Eye (tissue), 1 donor: ENCODE data around the gene CDKL1.
"Not testable (repeated sequence)": the region's sequence is repeated elsewhere in the genome, so short reads cannot be mapped to it uniquely, and the experiment has no call there.

Experiments used
- DNase-seq: peaks from one replicate; pipeline ENCODE4 v3.0.0-alpha.2; 2015

CDKL1 gene

DNA sequence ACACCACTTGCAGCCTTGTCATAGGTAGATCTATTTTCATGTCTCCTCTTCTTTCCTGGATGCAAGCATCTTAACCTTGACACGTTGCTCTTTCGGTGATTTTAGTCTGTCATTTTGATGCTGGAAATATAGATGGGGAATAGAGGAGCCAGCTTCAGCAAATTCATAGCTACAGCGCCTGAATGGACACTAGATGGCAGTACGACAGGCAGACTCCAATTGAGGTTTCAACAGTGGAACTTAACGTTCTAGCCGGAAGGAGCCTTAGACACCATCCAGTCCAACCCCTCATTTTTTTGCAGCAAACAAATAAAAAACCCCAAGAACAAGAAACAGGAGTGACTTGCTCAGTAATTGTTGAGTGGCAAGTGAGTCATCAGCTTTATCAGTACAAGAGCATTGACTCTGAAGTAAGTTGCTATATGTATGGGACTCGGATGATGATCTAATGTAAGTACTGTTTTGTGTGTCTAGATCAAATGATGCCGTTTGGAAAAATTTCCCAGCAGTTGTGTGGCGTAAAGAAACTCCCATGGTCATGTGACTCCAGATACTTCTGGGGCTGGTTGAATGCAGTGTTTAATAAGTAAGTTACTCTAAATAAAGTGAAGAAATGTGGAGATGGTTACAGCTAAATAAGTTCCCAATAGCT, 75.5 kb downstream of the CDKL1 start:
- peak; percentile 91 for DNase-seq

DNA sequence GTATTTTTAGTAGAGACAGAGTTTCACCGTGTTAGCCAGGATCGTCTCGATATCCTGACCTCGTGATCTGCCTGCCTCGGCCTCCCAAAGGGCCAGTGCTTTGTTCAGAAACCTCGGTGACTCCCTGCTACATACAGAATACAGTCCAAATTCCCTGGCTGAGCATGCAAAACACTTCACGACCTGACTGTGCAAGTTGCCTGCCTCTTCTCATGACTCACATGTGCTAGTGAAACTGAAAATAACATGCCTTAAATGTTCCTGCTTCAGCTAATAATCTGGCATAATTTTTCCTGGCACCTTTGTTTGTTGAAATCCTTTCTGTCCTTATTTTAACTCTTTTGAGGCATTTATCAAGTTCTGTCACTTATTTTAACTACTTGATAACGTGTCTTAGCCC, 76.4 kb downstream of the CDKL1 start:
- DNase-seq = no peak

DNA sequence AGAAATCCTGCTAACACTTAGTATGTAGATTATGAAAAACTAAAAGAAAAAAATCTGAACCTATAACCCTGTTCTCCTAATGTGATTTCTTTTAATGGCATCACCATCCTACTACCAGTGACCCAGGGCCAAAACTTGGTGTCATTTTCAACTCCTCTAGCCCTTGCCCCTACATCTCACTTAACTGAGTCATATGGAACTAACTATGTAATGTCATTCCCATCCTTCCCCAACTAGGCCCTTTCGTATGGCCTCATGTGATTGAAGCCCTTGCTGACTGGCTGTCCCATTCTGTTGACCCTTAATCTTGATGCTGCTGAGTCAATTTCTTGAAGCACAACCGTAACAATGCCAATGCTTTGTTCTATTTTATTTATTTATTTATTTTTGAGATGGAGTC, 77.0 kb downstream of the CDKL1 start:
- no peak for DNase-seq

GRCh38 chr14:50319293-50319692, 77.4 kb downstream of the CDKL1 start:
- DNase-seq = no peak

DNA sequence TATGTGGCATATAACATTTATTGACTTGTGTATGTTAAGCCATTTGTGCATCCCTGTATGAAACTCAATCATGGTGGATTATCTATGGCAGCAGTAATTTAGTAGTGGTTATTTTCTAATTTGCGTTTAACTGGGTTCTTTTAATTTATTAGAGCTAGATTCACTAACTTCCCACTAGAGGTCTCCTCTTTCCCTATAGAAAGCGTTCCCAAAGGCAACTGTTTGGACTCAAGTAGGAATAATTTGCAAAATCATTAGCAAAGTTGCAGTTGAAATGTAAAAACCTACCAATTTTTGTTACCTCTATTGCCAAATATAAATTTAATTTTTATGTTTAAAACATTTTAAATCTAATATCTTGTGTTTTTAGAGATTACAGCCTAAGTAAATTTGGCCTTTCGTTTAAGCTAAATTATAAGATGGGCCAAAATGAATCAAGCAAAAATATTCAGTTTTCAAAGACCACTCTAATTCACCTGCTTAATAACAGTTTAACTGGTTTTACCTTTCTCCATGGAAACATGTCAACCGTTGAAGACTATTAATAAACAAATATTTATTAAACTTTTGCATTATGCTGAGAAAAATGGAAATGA, 78.6 kb downstream of the CDKL1 start:
- DNase-seq = peak; percentile 52

- not testable (repeated sequence) for DNase-seq
These were observed 82.6 kb downstream of the CDKL1 start for GRCh38 chr14:50314098-50314497.

GRCh38 chr14:50312734-50313054, 84.0 kb downstream of the CDKL1 start:
- no peak for DNase-seq

- DNase-seq = peak; percentile 98
These were observed 84.5 kb downstream of the CDKL1 start, which contains the start of the genes DMAC2L and L2HGDH for GRCh38 chr14:50311972-50312733. Gene DMAC2L (plus strand): TSS chr14:50312324. CDS start chr14:50321488, 9,164 bp downstream. Gene L2HGDH (minus strand): TSS chr14:50312229. CDS start chr14:50312150, 79 bp downstream.

- DNase-seq = no peak
These were observed 85.2 kb downstream of the CDKL1 start for GRCh38 chr14:50311337-50311971.

DNA sequence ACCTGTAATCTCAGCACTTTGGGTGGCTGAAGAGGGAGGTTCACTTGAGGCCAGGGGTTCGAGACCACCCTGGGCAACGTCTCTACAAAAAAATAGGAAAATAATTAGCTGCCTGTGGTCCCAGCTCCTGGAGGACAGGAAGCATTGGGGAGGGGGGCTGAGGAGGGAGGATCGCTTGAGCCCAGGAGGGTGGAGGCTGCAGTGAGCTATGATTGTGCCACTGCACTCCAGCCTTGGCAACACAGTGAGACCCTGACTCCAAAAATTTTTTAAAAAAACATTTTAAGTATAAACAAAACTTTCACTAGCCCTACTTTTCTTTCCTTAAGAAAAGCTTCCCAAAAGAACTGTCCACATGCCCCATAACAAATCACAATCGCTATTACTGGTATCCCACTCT, 86.2 kb downstream of the CDKL1 start:
- no peak for DNase-seq

GRCh38 chr14:50308363-50308915, 88.2 kb downstream of the CDKL1 start:
- no peak for DNase-seq

- no peak for DNase-seq
These were observed 92.8 kb downstream of the CDKL1 start for GRCh38 chr14:50303744-50304471.

- no peak for DNase-seq
These were observed 94.8 kb downstream of the CDKL1 start for GRCh38 chr14:50301914-50302313.

GRCh38 chr14:50299585-50299984, 97.1 kb downstream of the CDKL1 start:
- no peak for DNase-seq

GRCh38 chr14:50290306-50290705, 106.4 kb downstream of the CDKL1 start:
- no peak for DNase-seq

GRCh38 chr14:50288146-50288545, 108.5 kb downstream of the CDKL1 start:
- DNase-seq = no peak

GRCh38 chr14:50285861-50286260, 110.8 kb downstream of the CDKL1 start:
- DNase-seq = no peak
